ENCODE data around the gene DCAF17.

Gene DCAF17

DNA sequence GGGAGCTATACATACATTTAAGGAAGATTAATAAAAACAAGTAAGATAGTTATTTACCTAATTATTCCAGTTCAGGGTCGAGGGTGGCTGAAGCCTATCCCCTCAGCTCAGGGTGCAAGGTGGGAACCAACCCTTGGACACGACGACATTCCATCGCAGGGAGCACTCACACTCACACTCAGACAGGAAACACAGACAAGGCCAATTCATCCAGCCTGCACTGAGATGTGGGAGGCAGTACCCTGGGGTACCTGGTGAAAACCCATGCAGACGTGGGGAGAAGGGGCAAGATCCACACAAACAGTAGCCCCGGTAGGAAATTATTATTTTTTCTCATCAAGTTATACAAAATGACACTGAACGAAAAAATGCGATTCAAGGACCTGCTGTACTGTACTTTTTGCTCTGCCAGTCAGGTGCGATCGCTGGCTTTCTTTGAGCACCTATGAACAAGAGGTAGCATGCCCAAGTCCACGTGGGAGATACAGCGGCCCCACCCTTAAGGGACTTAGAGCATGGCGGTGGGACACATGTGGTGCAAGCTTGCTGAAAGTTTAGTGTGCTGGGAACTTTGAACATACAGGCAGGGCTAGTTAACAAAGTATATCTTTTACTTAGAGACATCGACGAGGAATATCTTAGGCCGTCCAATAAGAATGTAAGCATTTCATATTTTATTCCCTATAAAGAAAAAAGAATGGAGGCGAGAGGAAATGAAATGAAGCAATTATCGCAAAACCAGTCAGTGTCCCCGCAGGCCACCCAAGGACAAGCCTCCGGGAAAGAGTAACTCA, 860 bp upstream of the DCAF17 start:
- DNase-seq (ENCODE audit: low read depth) = peak; percentile 89
- TF ChIP-seq, protein P1, sequence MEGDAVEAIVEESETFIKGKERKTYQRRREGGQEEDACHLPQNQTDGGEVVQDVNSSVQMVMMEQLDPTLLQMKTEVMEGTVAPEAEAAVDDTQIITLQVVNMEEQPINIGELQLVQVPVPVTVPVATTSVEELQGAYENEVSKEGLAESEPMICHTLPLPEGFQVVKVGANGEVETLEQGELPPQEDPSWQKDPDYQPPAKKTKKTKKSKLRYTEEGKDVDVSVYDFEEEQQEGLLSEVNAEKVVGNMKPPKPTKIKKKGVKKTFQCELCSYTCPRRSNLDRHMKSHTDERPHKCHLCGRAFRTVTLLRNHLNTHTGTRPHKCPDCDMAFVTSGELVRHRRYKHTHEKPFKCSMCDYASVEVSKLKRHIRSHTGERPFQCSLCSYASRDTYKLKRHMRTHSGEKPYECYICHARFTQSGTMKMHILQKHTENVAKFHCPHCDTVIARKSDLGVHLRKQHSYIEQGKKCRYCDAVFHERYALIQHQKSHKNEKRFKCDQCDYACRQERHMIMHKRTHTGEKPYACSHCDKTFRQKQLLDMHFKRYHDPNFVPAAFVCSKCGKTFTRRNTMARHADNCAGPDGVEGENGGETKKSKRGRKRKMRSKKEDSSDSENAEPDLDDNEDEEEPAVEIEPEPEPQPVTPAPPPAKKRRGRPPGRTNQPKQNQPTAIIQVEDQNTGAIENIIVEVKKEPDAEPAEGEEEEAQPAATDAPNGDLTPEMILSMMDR (IDR thresholded peaks at IDR 0.05; ENCODE audit: insufficient read depth, low read depth, low read length, missing control alignments) = no peak
- peak overlapping the region; percentile 88 for H3K4me3 ChIP-seq (ENCODE audit: low read depth, low read length)

DNA sequence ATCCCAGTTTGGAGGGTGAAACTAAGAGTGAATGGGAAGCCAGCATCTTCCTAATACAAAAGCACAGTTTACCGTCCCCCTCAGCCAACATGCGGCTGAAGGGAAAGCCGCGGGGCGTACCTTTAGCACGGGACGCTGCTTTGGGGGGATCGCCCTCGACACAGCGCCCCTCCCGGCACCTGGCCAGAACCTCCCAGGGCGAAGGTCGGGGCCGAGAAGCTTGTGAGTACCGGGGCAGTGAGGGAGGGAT, 338 bp upstream of the DCAF17 start, which contains the start of gene METTL8:
Gene METTL8, minus strand, starts transcription at position 228 of the 250 bp plus-strand sequence. CDS start 41,805 bp downstream, outside the sequence.
- TF ChIP-seq, protein P1 (IDR thresholded peaks at IDR 0.05; ENCODE audit: insufficient read depth, low read depth, low read length, missing control alignments) = peak; percentile 58
- H3K4me3 ChIP-seq (ENCODE audit: low read depth, low read length) = peak within 1 kb of the TSS; percentile 88
- no peak for DNase-seq (ENCODE audit: low read depth)

DNA sequence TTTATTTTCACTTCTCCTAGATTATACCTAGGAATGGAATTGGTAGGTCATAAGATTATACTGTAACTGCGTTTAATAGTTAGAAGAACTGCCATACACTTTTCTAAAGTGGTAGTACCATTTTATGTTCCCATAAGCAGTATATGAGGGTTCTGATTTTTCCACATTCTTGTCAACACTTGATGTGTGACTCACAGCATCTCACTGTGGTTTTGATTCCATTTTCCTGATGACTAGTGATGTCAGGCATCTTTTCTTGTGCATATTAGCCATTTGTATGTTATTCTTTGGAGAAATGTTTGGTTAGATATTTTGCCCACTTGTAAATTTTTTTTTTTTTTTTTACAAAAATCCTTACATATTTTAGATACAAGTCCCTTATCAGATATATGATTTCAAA, 2.3 kb downstream of the DCAF17 start:
- H3K4me3 ChIP-seq (ENCODE audit: low read depth, low read length) = no peak overlapping the region
- no peak for DNase-seq (ENCODE audit: low read depth)
- TF ChIP-seq, protein P1 (IDR thresholded peaks at IDR 0.05; ENCODE audit: insufficient read depth, low read depth, low read length, missing control alignments) = no peak

DNA sequence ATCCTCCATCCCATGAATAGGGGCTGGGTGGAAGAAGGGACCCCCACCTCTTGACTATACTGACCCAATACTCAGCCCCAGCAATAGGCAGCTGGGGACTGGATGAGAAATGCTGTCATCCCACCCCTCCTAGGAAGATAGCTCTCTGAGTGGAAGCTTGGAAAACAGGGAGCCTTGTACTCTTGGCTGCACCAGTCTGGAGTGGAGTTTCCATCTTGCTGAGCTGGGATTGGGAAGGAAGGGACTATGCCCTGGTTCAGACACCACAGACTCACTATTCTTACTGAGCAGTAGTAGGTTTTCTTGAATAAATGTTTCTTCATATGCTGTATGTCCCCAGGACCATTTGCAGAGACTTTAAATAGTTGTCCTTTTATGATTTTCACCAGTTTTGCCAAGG, 7.4 kb downstream of the DCAF17 start:
- no peak for DNase-seq (ENCODE audit: low read depth)
- TF ChIP-seq, protein P1 (IDR thresholded peaks at IDR 0.05; ENCODE audit: insufficient read depth, low read depth, low read length, missing control alignments) = no peak
- no peak overlapping the region for H3K4me3 ChIP-seq (ENCODE audit: low read depth, low read length)

DNA sequence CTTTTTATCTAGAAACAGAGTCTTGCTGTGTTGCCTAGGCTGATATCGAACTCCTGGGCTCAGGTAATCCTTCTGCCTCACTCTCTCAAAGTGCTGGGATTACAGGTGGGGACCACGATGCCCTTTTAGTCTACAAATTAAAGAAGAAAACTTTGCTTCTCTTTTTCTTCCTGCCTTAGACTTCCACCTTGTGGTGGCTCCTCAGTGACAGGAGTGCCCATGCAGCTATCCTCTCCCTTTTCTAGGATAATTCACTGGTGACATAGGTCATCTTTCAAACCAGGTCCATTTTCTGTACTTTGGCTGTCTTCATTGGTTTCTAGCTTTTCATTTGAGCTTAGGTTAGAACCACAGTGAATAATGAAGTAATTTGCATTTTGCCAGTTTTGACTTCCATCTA, 13.6 kb downstream of the DCAF17 start:
- TF ChIP-seq, protein P1 (IDR thresholded peaks at IDR 0.05; ENCODE audit: insufficient read depth, low read depth, low read length, missing control alignments) = peak; percentile 19
- DNase-seq (ENCODE audit: low read depth) = peak; percentile 13
- no peak overlapping the region for H3K4me3 ChIP-seq (ENCODE audit: low read depth, low read length)

DNA sequence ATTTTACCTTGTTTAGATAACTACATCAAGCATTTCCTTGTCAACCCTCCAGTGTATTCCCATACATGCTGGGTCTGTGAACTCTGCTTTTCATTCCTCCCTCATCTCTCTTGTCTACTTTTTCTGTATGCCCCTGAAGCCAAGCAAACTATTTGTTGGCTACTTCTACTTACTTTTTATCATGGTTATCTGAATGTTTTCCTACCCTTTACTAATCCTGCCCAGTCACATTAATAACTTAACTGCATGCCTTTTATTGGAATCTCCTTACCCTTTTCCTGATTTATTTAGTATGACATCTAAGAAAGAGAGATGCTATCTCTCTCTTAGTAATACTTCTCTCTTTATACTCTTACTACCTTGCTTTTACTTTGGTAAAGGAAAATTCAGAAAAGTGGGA, 17.0 kb downstream of the DCAF17 start:
- TF ChIP-seq, protein P1 (IDR thresholded peaks at IDR 0.05; ENCODE audit: insufficient read depth, low read depth, low read length, missing control alignments) = no peak
- no peak overlapping the region for H3K4me3 ChIP-seq (ENCODE audit: low read depth, low read length)
- no peak for DNase-seq (ENCODE audit: low read depth)

DNA sequence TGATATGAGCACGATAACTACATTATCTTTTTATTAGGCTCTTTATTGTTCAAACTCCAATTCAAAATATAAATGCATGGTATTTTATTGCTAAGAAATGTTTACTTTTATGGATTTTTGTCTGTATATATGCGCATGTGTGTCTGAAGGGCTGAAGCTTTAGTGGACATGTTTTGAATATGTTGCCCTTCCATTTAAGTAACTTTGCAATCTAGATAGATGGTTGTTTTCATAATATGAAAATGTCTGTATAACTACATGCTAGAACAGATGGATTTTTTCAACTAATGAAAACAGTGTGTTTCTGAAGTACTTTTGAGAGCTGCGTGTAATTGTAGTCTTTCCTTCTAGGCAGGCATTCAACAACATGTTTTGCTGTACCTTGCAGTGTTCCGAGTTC, 18.7 kb downstream of the DCAF17 start:
- no peak for DNase-seq (ENCODE audit: low read depth)
- TF ChIP-seq, protein P1 (IDR thresholded peaks at IDR 0.05; ENCODE audit: insufficient read depth, low read depth, low read length, missing control alignments) = no peak
- no peak overlapping the region for H3K4me3 ChIP-seq (ENCODE audit: low read depth, low read length)

All from GM12865 (cell line).